Vagina (tissue), 2 donors: ENCODE results near the gene ZCCHC14. TPM values are rescaled to one million over a fixed set of nuclear protein-coding genes. Genes with fewer than 3 reads are reported as not detected.

Source experiments
- DNase-seq, 2 donors: peaks; one replicate each; pipeline ENCODE4 v3.0.0-alpha.2; 2017; ENCODE audit errors: extremely low spot score in 2 of 2
- H3K27ac ChIP-seq: fragments of 200-600 bp; sonication (generic); one replicate; pipeline ENCODE4 v1.5.1; 2019
- H3K27me3 ChIP-seq: fragments of 200-600 bp; sonication (generic); one replicate; pipeline ENCODE4 v1.5.1; 2019
- H3K36me3 ChIP-seq, 2 donors: fragments of 200-600 bp; sonication (generic); one replicate each; pipeline ENCODE4 v1.5.1; 2017 to 2019
- H3K4me1 ChIP-seq: fragments of 200-600 bp; sonication (generic); one replicate; pipeline ENCODE4 v1.5.1; 2019
- H3K4me3 ChIP-seq, 2 donors: fragments of 200-600 bp; sonication (generic); 1 replicate in 1 of 2; 2 replicates in 1 of 2; pipeline ENCODE4 v1.5.1; 2016 to 2019
- H3K9me3 ChIP-seq: fragments of 200-600 bp; sonication (generic); one replicate; pipeline ENCODE4 v1.5.1; 2019
- POLR2A ChIP-seq, 2 donors: fragments of 450-650 bp; IDR thresholded peaks; one replicate each; pipeline ENCODE4 v1.6.1; 2017; ENCODE audit warnings: antibody characterized with exemption in 2 of 2, mild to moderate bottlenecking in 2 of 2, moderate library complexity in 2 of 2
- POLR2AphosphoS5 ChIP-seq, 2 donors: sonication (generic); formaldehyde crosslinking; IDR thresholded peaks; one replicate each; pipeline ENCODE4 v1.9.0; 2017; ENCODE audit warnings: antibody characterized with exemption in 2 of 2, mild to moderate bottlenecking in 2 of 2, low read depth in 1 of 2; ENCODE audit not compliant: insufficient read depth in 1 of 2
- intact Hi-C: fragments of 100-400 bp; cut with DNase I; formaldehyde crosslinking; loops from one replicate; pipeline ENCODE4 v1.15.1; 2023
- total RNA-seq: library from RNA; depleted of rRNA; stranded (reverse); fragments of >200 nt; gene quantifications from one replicate; pipeline ENCODE4 v1.2.3, GENCODE V29; 2016
- TF ChIP-seq, protein P1 (sequence below), 3 experiments: fragments of 450-650 bp in 2 of 3; fragments of 200-600 bp in 1 of 3; sonication (generic) in 1 of 3; IDR thresholded peaks; one replicate each; pipeline ENCODE4 v1.5.1; 2017 to 2019; ENCODE audit warnings: antibody characterized with exemption in 3 of 3, mild to moderate bottlenecking in 2 of 3, moderate library complexity in 2 of 3

Gene ZCCHC14
- total RNA-seq, 1 donor from 2014 or later: 74.2 TPM

DNA sequence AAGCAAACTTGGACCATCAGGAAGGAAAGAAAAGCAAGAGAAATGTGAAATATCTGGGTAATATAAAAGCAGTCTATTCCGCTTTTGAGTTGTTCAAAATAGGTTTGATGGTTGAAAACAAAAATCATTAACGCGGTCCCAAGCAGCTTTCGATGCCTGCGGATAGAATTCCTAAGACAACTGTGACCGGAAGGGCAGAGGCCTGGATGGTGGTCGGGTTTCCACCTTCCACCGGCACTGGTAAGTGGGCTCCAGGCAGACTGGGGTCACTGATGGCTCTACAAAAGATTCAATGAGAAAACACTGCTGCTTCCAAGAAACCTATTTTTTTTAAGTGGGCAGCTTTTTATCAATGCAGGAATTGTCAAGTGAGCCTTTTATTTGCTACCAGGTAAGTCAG is 49.8 kb downstream of the ZCCHC14 start:
- Histone ChIP-seq H3K4me3 (no peak overlapping the region), H3K4me1 (no peaks in the 10 kb centered on the region), H3K27me3 (no peaks in the 10 kb centered on the region), H3K36me3 (peaks cover 0 to 24% of the 10 kb centered on the region in 2 donors), H3K9me3 (no peaks in the 10 kb centered on the region), H3K27ac (no peak overlapping the region)
- intact Hi-C loops: no loop called here
- no peak for DNase-seq
- TF ChIP-seq POLR2A (IDR thresholded peaks at IDR 0.05) (no peak), POLR2AphosphoS5 (IDR thresholded peaks at IDR 0.05; ENCODE audit: insufficient read depth in 1 of 2, low read depth in 1 of 2) (no peak)
- TF ChIP-seq, protein P1, sequence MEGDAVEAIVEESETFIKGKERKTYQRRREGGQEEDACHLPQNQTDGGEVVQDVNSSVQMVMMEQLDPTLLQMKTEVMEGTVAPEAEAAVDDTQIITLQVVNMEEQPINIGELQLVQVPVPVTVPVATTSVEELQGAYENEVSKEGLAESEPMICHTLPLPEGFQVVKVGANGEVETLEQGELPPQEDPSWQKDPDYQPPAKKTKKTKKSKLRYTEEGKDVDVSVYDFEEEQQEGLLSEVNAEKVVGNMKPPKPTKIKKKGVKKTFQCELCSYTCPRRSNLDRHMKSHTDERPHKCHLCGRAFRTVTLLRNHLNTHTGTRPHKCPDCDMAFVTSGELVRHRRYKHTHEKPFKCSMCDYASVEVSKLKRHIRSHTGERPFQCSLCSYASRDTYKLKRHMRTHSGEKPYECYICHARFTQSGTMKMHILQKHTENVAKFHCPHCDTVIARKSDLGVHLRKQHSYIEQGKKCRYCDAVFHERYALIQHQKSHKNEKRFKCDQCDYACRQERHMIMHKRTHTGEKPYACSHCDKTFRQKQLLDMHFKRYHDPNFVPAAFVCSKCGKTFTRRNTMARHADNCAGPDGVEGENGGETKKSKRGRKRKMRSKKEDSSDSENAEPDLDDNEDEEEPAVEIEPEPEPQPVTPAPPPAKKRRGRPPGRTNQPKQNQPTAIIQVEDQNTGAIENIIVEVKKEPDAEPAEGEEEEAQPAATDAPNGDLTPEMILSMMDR (IDR thresholded peaks at IDR 0.05): no peak

DNA sequence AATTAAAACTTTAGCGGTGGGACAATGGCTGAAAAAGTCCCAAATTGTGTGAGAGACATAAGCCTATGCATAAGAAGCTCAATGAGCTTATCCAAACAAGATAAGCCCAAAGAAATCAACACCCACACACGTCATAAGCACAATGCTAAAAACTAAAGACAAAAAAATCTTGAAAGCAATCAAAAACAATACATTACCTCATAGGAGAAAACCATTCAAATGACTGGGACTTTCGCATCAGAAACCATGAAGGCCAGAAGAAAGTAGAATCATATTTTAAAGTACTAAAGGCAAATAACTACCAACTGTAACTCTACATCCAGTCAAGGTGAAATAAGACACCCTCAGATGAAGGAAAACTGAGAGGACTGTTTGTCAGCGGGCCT is 50.2 kb downstream of the ZCCHC14 start:
- Histone ChIP-seq H3K4me1 (no peaks in the 10 kb centered on the region), H3K4me3 (no peak overlapping the region), H3K27me3 (no peaks in the 10 kb centered on the region), H3K27ac (no peak overlapping the region), H3K9me3 (no peaks in the 10 kb centered on the region), H3K36me3 (peaks cover 0 to 19% of the 10 kb centered on the region in 2 donors)
- TF ChIP-seq, protein P1 (IDR thresholded peaks at IDR 0.05): no peak
- TF ChIP-seq POLR2AphosphoS5 (IDR thresholded peaks at IDR 0.05; ENCODE audit: insufficient read depth in 1 of 2, low read depth in 1 of 2): no peak
- TF ChIP-seq POLR2A (IDR thresholded peaks at IDR 0.05): no peak
- intact Hi-C loops: no loop called here
- DNase-seq: no peak

DNA sequence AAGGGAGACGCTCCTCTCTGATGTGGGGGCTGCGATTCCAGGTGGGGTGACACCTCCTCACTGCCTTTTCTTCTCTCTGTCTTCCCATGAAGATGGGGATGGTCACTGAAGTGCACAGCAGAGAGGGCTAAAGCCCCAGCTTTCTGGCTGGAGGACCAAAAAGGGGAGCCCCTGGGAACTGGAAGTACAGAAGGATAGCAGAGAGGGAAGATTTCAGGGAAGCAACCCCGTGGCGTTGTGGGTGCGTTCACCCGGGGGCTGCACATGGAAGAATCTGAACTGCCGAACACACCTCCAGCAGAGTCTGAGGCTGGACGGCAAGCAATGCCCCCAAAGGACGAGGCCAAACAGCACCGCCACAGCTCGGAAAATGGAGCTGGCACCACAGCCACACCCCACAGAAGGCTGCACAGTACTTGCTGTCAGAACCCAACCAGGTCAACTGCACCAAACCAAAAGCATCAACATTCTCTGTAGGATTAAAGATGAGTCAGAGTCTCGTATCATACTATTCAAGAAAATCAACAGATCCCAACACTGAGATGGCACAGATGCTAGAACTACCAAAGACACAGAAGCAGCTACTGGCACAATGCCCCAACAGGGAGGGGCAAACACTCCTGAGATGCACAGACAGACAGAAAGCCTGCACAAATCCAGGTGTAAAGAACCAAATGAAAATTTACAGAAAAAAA is 50.8 kb downstream of the ZCCHC14 start:
- DNase-seq: no peak
- H3K4me1 ChIP-seq: no peaks in the 10 kb centered on the region
- H3K36me3 ChIP-seq: peaks cover 0 to 14% of the 10 kb centered on the region in 2 donors
- TF ChIP-seq POLR2AphosphoS5 (IDR thresholded peaks at IDR 0.05; ENCODE audit: insufficient read depth in 1 of 2, low read depth in 1 of 2) (no peak), POLR2A (IDR thresholded peaks at IDR 0.05) (no peak)
- TF ChIP-seq, protein P1 (IDR thresholded peaks at IDR 0.05): no peak
- H3K4me3 ChIP-seq: no peak overlapping the region
- H3K27me3 ChIP-seq: no peaks in the 10 kb centered on the region
- intact Hi-C loops: no loop called here
- H3K9me3 ChIP-seq: no peaks in the 10 kb centered on the region
- no peak overlapping the region for H3K27ac ChIP-seq

DNA sequence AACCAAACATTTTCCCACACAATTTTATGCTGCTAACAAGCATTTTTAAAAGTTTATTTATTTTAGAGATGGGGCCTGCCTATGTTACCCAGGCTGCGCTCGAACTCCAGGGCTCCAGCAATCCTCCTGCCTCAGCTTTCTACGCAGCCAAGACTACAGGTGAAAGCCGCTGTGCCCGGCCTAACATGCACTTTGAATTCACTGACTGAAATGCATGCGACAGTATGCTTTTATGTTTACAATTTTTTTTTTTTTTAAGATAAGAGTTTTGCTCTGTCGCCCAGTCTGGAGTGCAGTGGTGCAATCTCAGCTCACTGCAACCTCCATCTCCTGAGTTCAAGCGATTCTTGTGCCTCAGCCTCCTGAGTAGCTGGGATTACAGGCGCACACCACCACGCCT is 52.9 kb downstream of the ZCCHC14 start:
- Histone ChIP-seq H3K4me1 (peaks cover 11% of the 10 kb centered on the region), H3K36me3 (peaks cover 0 to 4% of the 10 kb centered on the region in 2 donors), H3K9me3 (no peaks in the 10 kb centered on the region), H3K4me3 (no peak overlapping the region), H3K27ac (no peak overlapping the region), H3K27me3 (no peaks in the 10 kb centered on the region)
- no peak for DNase-seq
- TF ChIP-seq POLR2AphosphoS5 (IDR thresholded peaks at IDR 0.05; ENCODE audit: insufficient read depth in 1 of 2, low read depth in 1 of 2) (no peak), POLR2A (IDR thresholded peaks at IDR 0.05) (no peak)
- TF ChIP-seq, protein P1 (IDR thresholded peaks at IDR 0.05): no peak
- intact Hi-C loops: loop anchor here (10.0 kb wide), 1 partner anchor 105 kb away; no protein-coding TSS in a partner anchor

DNA sequence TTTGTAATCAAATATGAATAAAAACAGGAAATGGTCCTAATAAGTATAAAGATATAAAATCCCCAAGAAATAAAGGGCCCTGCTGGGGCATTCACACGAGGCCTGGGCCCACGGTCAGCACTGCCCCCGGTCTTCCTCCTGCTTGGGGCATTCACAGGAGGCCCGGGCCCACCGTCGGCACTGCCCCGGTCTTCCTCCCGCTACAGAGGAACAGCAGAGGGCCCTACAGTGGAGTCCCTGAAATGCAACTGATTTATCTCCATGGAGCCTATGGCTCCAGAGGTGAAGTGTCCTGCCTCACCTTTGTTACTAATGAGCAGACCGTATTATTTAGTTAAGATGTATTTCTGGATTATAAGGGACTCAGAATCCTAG is 54.2 kb downstream of the ZCCHC14 start:
- TF ChIP-seq, protein P1 (IDR thresholded peaks at IDR 0.05): no peak
- TF ChIP-seq POLR2AphosphoS5 (IDR thresholded peaks at IDR 0.05; ENCODE audit: insufficient read depth in 1 of 2, low read depth in 1 of 2) (no peak), POLR2A (IDR thresholded peaks at IDR 0.05) (no peak)
- peaks cover 11% of the 10 kb centered on the region for H3K4me1 ChIP-seq
- H3K27me3 ChIP-seq: no peaks in the 10 kb centered on the region
- no peak for DNase-seq
- no peaks in the 10 kb centered on the region for H3K9me3 ChIP-seq
- intact Hi-C loops: loop anchor here (10.0 kb wide), 1 partner anchor 106 kb away; no protein-coding TSS in a partner anchor
- H3K36me3 ChIP-seq: no peaks in the 10 kb centered on the region
- H3K27ac ChIP-seq: no peak overlapping the region
- no peak overlapping the region for H3K4me3 ChIP-seq
